CD4-positive, alpha-beta T cell treated with Interleukin-4 for 4 hours (primary cell): ENCODE data around the gene DOLK.

Experiments
- DNase-seq: peaks from one replicate; pipeline ENCODE4 v3.0.0-alpha.2; 2020

Gene DOLK

GRCh38 chr9:128903871-128904620 lies 43.4 kb downstream of the DOLK start:
- DNase-seq = peak; percentile 16

- no peak for DNase-seq
Measured at GRCh38 chr9:128903079-128903461, 44.3 kb downstream of the DOLK start.

- DNase-seq = peak; percentile 91
Measured at GRCh38 chr9:128902351-128903078, 44.9 kb downstream of the DOLK start.

- DNase-seq = no peak
Measured at GRCh38 chr9:128901822-128902221, 45.6 kb downstream of the DOLK start.

DNA sequence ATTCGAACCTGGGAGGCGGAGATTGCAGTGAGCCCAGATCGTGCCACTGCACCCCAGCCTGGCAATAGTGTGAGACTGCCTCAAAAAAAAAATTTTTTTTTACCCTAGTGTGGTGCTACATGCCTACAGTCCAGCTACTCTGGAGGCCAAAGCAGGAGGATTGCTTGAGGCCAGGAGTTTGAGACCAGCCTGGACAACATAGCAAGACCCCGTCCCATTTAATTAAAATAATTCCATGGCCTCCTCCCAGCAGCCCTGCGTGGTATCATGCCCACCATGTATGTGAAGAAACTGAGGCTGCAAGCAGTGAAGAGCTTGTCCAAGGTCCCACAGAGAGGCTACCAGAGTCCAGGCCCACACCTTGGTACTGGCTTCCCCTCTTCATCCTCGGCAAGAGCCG lies 46.0 kb downstream of the DOLK start:
- DNase-seq = no peak

DNA sequence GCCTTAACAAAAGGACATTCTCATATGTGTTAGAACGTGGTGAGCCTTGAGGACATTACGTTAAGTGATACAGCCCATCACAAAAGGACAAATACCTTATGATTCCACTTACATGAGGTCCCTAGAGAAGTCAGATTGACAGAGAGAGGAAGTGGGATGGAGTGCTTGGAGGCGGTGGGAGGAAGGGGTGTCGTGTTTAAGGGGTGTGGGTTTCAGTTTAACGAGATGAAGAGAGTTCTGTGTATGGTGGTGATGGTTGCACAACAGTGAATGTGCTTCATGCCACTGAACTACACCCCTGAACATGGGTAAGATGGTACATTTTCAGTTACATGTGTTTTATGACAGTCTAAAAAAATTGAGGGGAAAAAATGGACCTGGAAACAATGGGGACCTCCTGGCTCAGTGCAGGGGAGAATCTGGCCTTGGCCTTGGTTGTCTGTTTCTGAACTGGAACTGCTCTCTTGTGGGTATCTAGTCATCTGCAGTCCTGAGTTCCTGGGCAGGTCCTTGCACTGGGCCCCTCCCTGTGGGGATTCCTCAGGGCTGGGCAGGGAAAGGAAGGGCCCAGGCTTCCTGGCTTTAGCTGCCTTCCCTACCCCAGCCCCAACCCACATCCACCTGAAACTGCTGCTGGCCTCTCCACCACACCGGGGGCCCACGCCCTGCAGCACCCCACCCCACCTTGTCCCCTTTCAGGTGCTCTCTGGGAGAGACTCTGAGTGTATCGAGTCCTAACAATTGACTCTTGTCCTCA lies 47.7 kb downstream of the DOLK start:
- peak; percentile 35 for DNase-seq

GRCh38 chr9:128898845-128899565 lies 48.4 kb downstream of the DOLK start:
- DNase-seq = no peak

GRCh38 chr9:128898382-128898781 lies 49.0 kb downstream of the DOLK start:
- DNase-seq = no peak

DNA sequence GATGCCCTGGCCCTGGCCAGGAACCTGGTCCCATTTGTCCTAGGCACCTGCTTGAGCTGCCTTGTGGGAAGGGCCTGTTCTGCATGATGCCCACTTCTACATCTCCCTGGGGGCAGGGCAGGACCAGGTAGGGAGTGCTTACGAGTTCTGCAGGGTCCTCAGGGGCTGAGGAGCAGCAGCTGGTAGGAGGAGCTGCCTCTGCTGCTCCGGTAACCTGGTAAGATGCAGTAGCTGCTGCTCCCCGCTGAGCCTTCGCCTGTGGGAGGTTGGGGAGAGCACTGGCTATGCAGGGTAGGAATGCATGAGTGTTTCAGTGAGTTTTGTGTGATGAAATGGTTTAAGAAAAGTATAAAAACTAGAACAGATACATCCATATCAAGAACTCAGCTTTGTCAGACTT lies 51.8 kb downstream of the DOLK start:
- DNase-seq = no peak
